GM19395 (cell line): ENCODE results near the gene EEF1AKMT4.
A peak's percentile ranks its signal among the peaks of the same experiment; 100 is the strongest.

ENCODE experiments used
- ATAC-seq: cut with Tn5 transposase; IDR thresholded peaks from one replicate; pipeline ENCODE4 v1.9.1; 2021; ENCODE audit warnings: mild to moderate bottlenecking, moderate library complexity; ENCODE audit not compliant: unreplicated experiment

The EEF1AKMT4 gene

GRCh38 chr3:184298759-184299487, 49.5 kb downstream of the EEF1AKMT4 start, which contains the start of gene PSMD2:
PSMD2 (plus strand) TSS chr3:184299241; CDS start chr3:184299267, 26 bp downstream.
- peak; percentile 93 for ATAC-seq

GRCh38 chr3:184299488-184300377, 50.3 kb downstream of the EEF1AKMT4 start:
- ATAC-seq, result no peak

DNA sequence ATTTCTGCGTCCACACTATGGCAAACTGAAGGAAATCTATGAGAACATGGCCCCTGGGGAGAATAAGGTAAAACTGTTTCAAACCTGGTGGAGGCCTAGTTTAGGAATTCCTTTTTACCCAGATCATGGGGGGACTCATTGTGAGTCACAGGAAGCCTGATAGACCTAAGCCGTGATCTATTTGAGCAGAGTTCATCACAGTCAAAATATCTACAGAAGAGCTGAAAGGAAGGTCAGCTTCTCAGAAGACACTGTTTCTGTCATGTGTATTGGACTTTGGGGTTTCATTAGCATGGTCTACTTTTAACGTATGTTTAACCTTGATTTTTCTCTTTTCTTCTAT, 50.9 kb downstream of the EEF1AKMT4 start:
- no peak for ATAC-seq

DNA sequence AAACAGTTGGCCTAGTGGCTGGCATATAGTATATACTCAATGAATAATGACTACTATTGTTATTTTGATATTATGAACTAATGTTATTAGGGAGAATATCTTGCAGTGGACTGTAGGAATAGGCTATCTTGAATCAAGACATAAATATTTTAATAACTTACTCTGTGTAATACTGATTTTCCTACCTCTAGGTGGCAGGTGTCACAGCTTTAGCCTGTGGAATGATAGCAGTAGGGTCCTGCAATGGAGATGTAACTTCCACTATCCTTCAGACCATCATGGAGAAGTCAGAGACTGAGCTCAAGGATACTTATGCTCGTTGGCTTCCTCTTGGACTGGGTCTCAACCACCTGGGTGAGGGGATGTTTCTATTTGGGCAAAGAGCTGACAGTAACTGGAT, 56.1 kb downstream of the EEF1AKMT4 start:
- ATAC-seq, result no peak

GRCh38 chr3:184306341-184306972, 57.0 kb downstream of the EEF1AKMT4 start:
- ATAC-seq, result no peak

DNA sequence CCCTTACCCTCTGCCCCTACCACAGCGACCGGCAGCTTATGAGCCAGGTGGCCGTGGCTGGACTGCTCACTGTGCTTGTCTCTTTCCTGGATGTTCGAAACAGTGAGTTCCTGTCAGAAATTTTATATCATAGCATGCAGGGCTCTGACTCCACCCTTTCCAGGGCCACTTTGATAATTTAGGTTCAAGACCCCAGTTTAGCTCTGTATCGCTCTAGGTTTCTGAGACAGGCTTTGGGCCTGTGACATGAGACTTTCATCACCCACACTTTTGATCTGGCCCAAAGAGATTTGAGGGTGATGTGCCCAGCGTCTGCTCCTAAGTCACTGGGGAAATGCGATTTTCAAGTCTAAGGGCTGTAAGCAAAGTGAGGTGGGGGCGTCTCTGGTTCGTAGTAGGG, 58.4 kb downstream of the EEF1AKMT4 start:
- ATAC-seq, result no peak
